ENCODE results near the gene FES. TPM values are rescaled to one million over a fixed set of nuclear protein-coding genes. Genes with fewer than 3 reads are reported as not detected.

Gene FES
- total RNA-seq, 4 donors from 2014 or later = 7.0 to 18.3 (median 14.0) TPM

- Histone ChIP-seq H3K27ac (no peak overlapping the region), H3K36me3 (no peaks in the 10 kb centered on the region), H3K4me3 (no peak overlapping the region), H3K4me1 (peaks cover 0 to 4% (median 2%) of the 10 kb centered on the region in 4 donors), H3K9me3 (no peaks in the 10 kb centered on the region), H3K27me3 (no peaks in the 10 kb centered on the region)
- TF ChIP-seq EP300 (IDR thresholded peaks at IDR 0.05; ENCODE audit: low read depth) (no peak), POLR2A (IDR thresholded peaks at IDR 0.05) (no peak), POLR2AphosphoS5 (IDR thresholded peaks at IDR 0.05) (no peak)
- TF ChIP-seq, protein P1, sequence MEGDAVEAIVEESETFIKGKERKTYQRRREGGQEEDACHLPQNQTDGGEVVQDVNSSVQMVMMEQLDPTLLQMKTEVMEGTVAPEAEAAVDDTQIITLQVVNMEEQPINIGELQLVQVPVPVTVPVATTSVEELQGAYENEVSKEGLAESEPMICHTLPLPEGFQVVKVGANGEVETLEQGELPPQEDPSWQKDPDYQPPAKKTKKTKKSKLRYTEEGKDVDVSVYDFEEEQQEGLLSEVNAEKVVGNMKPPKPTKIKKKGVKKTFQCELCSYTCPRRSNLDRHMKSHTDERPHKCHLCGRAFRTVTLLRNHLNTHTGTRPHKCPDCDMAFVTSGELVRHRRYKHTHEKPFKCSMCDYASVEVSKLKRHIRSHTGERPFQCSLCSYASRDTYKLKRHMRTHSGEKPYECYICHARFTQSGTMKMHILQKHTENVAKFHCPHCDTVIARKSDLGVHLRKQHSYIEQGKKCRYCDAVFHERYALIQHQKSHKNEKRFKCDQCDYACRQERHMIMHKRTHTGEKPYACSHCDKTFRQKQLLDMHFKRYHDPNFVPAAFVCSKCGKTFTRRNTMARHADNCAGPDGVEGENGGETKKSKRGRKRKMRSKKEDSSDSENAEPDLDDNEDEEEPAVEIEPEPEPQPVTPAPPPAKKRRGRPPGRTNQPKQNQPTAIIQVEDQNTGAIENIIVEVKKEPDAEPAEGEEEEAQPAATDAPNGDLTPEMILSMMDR (IDR thresholded peaks at IDR 0.05) = no peak
- DNase-seq = no peak
- intact Hi-C loops (cut with DNase I; ENCODE audit: low total_unique reads) (no loop called here), in situ Hi-C loops (cut with MboI; ENCODE audit: low pct_ligation_motif_present in 1 of 4, low pct_unique_long_range_greater_than_20kb in 1 of 4, low sequenced_read_pairs in 3 of 4) (no loop called here)
- WGBS, 2 donors (ENCODE audit: low coverage in 1 of 2) = 54 to 85% methylated on average over 3 to 5 of the region's 5 CpGs
These were observed 32.4 kb upstream of the FES start for GRCh38 chr15:90851940-90852339.

DNA sequence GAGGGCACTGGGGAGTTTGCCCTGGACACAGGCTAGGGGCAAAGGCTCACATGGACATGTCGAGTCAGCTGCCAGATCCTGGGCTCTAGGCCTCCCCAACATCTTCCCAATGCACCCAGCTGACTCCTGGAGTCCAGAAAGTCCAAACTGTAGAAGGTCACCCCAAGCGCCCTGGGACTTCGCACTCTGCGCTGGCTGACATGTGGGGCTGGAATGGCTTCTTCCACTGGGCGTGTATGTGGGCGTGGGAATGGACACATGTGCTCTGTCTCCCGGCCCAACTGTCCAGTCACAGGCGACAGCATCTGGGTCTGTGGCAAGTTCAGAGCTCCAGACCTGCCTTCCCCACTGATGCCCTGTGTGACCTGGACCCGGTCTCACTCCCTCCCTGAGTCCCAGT lies 29.2 kb upstream of the FES start:
- no peaks in the 10 kb centered on the region for H3K36me3 ChIP-seq
- no peaks in the 10 kb centered on the region for H3K9me3 ChIP-seq
- in situ Hi-C loops (cut with MboI; ENCODE audit: low pct_ligation_motif_present in 1 of 4, low pct_unique_long_range_greater_than_20kb in 1 of 4, low sequenced_read_pairs in 3 of 4) = no loop called here
- WGBS, 2 donors (ENCODE audit: low coverage in 1 of 2) = 86% methylated on average over 7 of the region's 9 CpGs; no CpG with 5 or more reads in 1 of the 2 donors
- H3K4me1 ChIP-seq = peaks cover 0 to 14% (median 11%) of the 10 kb centered on the region in 4 donors
- H3K27ac ChIP-seq = no peak overlapping the region
- H3K4me3 ChIP-seq = no peak overlapping the region
- no peaks in the 10 kb centered on the region for H3K27me3 ChIP-seq
- TF ChIP-seq POLR2AphosphoS5 (IDR thresholded peaks at IDR 0.05) (no peak), POLR2A (IDR thresholded peaks at IDR 0.05) (no peak), EP300 (IDR thresholded peaks at IDR 0.05; ENCODE audit: low read depth) (no peak)
- TF ChIP-seq, protein P1 (IDR thresholded peaks at IDR 0.05) = no peak
- DNase-seq = no peak
- intact Hi-C loops (cut with DNase I; ENCODE audit: low total_unique reads) = no loop called here

GRCh38 chr15:90857337-90857736 lies 27.0 kb upstream of the FES start:
- no peaks in the 10 kb centered on the region for H3K36me3 ChIP-seq
- in situ Hi-C loops (cut with MboI; ENCODE audit: low pct_ligation_motif_present in 1 of 4, low pct_unique_long_range_greater_than_20kb in 1 of 4, low sequenced_read_pairs in 3 of 4) = no loop called here
- DNase-seq = no peak

GRCh38 chr15:90857883-90858443 lies 26.3 kb upstream of the FES start:
- WGBS, 2 donors (ENCODE audit: low coverage in 1 of 2) = 66 to 76% methylated on average over 5 to 8 of the region's 8 CpGs
- no peak overlapping the region for H3K27ac ChIP-seq
- DNase-seq = no peak
- no peaks in the 10 kb centered on the region for H3K9me3 ChIP-seq
- TF ChIP-seq POLR2A (IDR thresholded peaks at IDR 0.05) (no peak), POLR2AphosphoS5 (IDR thresholded peaks at IDR 0.05) (no peak), EP300 (IDR thresholded peaks at IDR 0.05; ENCODE audit: low read depth) (no peak)
- TF ChIP-seq, protein P1 (IDR thresholded peaks at IDR 0.05) = no peak
- H3K4me3 ChIP-seq = no peak overlapping the region
- no peaks in the 10 kb centered on the region for H3K27me3 ChIP-seq
- H3K36me3 ChIP-seq = no peaks in the 10 kb centered on the region
- in situ Hi-C loops (cut with MboI; ENCODE audit: low pct_ligation_motif_present in 1 of 4, low pct_unique_long_range_greater_than_20kb in 1 of 4, low sequenced_read_pairs in 3 of 4) = no loop called here
- H3K4me1 ChIP-seq = peaks cover 0 to 25% (median 11%) of the 10 kb centered on the region in 4 donors
- intact Hi-C loops (cut with DNase I; ENCODE audit: low total_unique reads) = no loop called here

More at GRCh38 chr15:90857337-90857736, 27.0 kb upstream of the FES start:
- Histone ChIP-seq H3K9me3 (no peaks in the 10 kb centered on the region), H3K27me3 (no peaks in the 10 kb centered on the region), H3K4me1 (peaks cover 0 to 25% (median 11%) of the 10 kb centered on the region in 4 donors), H3K4me3 (no peak overlapping the region), H3K27ac (peak overlapping the region in 2 of 4 donors; percentile 2 to 25)
- TF ChIP-seq EP300 (IDR thresholded peaks at IDR 0.05; ENCODE audit: low read depth) = no peak
- TF ChIP-seq POLR2AphosphoS5 (IDR thresholded peaks at IDR 0.05) = no peak
- TF ChIP-seq, protein P1 (IDR thresholded peaks at IDR 0.05) = no peak
- TF ChIP-seq POLR2A (IDR thresholded peaks at IDR 0.05) = no peak
- WGBS, 2 donors (ENCODE audit: low coverage in 1 of 2) = 65% methylated on average over 8 of the region's 8 CpGs; no CpG with 5 or more reads in 1 of the 2 donors
- intact Hi-C loops (cut with DNase I; ENCODE audit: low total_unique reads) = no loop called here

All from transverse colon (tissue), 4 donors.